HL-60/S4 (cell line): ENCODE results near the gene TBL1X.
"Not testable (repeated sequence)": the region's sequence is repeated elsewhere in the genome, so short reads cannot be mapped to it uniquely, and the experiment has no call there.

ENCODE experiments used
- in situ Hi-C: fragments of 300-500 bp; cut with MboI; formaldehyde crosslinking; loops from 2 replicates; pipeline ENCODE4 v1.14.3; 2022; ENCODE audit warnings: low sequenced_read_pairs

The TBL1X gene

DNA sequence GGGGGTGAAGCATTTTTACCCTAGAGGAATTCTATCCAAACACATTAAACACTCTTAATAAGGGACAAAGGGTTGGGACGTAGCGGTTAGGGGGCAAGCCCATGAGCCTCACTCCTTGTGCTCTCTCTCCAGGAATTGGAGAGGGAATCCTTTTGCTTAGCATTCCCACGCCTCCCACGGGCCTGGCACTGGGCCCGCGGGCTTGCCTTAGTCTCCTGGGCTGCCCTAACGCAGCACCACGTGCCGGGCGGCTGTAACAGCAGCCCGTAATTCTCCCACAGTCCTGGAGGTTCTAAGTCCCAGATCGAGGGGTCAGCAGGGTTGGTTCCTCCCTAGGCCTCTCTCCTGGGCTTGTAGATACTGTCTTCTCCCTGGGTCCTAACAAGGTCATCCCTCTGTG lies 67.5 kb downstream of the TBL1X start:
- in situ Hi-C loops, result no loop called here

DNA sequence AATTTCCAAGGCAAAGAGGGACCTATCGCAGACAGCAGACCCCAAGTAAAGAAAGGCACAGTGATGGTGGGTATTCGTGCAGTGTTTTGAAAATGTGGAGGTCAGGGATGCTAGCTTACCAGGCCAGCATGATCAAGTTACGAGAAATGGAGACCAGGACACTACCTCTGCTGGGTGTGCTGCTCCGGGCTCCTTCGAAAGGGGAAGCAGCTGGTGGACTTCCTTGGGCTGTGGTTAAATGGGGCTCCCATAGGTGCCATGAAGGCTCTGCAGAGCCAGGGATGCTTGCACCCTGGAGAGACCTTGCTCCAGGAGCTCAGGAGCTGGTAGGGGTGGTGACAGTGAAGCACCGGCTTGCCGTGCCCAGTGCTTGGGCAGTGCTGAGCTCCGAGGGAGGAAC lies 68.8 kb downstream of the TBL1X start:
- in situ Hi-C loops, result no loop called here

DNA sequence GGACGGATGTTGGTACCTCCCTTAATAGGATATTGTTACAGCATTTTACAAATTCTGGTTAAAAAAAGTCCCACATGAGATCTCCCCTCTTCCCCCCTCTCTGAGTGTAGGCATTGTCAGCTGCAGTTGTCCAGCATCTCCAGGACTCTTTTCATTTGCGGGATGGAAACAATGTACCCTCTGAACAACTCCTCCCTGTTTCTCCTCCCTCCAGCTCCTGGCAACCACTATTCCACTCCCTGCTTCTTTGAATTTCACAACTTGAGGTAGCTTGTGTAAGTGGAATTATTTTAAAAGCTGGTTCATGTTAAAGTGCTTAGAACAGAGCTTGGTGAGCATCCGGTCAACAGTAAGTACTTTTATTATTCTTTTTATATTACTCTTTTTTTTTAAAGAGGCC lies 69.8 kb downstream of the TBL1X start:
- in situ Hi-C loops, result no loop called here

DNA sequence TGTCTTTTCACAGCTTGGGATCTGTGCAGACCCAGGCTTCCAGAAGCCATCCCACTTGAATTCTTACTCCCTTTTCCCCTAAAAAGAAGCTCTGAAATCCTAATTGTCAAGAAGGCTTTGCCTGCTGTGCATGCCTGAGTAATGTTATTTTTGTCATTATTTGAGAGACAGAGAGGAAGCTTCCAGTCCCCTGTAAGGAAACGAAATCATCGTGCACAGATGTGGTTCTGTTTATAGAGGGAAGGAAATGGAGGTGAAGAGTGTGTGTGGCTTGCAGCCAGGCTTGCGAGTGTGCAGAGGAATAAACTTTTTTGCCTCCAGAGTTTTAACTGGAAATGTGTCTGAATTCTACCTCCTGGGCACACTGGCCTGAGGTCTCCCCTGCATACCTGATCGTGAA lies 70.2 kb downstream of the TBL1X start:
- in situ Hi-C loops, result no loop called here

DNA sequence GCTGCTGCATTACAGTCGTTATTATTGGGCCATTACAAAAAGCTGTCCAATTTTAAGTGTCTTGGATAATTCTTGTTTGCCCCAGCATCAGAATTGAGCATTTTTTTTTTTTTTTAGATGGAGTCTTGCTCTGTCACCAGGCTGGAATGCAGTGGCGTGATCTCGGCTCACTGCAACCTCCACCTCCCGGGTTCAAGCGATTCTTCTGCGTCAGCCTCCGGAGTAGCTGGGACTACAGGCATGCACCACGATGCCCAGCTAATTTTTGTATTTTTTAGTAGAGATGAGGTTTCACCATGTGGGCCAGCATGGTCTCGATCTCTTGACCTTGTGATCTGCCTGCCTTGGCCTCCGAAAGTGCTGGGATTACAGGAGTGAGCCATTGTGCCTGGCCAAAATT lies 71.3 kb downstream of the TBL1X start:
- in situ Hi-C loops, result not testable (repeated sequence)

DNA sequence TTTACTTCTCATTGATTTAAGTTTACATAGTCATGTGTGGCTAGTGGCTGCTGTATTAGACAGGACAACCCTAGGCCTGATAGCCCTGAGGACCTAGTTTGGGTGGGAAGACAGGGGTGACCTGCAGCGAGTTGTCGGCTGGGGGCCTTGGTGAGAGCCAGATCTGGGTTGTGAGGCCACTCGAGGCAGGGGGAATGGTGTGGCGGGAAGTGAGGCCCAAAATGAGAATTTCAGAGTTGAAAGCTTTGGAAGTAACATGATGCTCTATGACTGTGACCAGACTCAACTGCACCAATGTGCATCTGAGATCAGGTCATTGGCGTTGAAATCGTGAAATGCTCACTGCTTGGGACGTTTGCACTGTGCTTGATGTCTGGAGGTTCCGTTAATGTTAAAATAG lies 72.9 kb downstream of the TBL1X start:
- in situ Hi-C loops, result no loop called here

DNA sequence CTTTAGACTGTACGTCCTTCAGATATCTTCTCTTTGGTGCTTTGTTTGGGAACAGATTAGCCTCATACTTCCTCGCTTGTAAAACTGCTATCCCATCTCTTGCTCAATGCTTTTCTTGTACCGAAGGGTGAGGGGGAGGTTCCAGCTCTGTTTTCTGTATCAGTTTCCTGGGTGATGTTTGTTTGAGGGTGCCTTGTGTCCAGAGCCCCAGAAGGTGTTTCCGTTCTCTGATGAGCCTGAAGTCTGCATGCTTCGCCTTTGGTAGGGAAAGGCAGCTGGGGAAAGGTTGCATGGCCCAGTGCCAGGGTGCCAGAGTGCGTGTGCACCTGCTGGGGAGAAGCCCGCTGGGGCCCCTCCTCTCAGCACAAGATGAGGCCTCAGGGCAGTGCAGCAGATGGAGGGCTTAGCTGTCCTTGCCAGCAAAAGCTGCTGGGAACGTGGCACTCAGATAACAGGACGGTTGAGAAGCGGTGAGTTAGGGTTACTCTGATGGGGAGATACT lies 73.7 kb downstream of the TBL1X start:
- in situ Hi-C loops, result no loop called here

DNA sequence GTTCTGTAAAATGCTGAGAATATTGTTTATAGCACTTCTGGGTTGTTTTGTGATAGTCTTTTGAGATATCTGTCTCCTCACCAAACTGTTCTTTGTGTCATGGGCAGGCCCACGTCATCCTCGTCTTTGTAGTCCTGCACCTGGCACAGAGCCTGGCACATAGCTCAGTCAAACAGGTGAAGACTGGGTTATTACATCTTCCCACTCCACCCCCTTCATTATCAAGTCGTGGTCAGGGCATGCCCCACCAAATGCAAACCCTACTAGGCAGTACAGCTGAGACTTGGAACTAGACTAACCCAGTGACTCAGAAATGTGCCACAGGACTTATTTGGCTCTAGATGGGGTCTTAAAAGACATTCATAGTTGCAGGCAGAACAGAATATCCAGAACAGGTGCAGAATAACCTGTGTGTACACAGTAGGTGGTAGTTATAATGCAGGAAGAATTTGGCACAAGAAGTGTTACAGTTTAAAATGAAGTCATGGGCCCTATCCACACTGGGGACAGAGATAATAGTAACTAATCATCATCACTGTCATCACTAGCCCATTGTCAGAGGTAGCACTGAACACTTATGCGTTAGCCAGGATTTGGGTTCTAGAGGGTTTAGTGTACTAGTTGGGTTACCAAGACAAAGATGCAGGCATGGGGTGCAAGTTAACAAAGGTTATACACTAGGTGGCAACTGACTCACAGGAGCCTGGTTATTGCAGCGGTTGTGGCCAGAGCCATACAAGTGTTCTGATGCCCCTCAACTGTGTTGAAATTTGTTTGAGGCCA lies 74.9 kb downstream of the TBL1X start:
- in situ Hi-C loops, result no loop called here

DNA sequence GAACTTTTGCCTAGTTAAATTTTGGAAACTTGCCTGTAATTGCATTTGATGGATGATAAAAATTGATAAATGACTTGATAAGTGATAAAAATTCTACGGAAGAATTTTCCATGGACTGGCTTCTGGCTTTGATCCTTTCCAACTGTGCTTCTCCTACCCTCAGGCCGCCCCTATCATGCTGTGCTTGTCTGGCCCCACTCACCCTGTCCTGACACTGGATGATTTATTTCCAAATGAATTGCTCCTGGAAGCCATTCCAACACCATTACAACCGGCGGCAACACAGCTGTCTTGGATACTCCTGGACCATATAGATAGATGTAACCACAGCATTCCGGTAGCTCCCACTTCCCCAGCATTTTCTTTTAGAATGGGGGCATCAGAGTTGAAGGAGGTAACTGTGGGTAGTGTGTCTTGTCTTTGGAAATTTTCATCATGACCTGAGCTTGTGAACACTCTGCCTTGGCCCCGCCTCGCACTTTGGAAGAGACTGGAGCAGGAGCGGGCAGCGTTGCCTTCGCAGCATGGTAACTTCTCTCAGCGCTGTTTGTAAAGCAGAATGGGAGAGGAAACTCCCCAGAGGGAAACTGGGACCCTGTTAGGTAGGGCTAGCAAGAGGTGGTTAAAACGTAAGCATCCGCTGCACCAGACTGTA lies 77.4 kb downstream of the TBL1X start:
- in situ Hi-C loops, result no loop called here

DNA sequence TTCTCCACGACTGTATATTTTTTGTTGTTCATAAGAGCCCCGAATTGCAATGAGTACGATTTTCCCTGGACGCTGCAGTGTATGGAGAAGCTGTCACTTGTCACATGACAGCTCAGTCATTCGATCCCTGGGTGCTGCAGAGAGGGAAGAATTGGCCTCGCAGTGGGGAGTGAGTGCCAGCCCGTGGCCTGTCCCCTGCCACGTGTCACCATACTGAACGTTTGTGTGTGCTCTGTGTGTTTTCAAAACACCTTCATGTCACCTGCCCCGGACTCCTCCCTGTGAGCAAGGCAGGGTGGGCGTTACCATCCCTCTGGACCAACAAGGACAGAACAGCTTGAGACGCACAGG lies 77.9 kb downstream of the TBL1X start:
- in situ Hi-C loops, result no loop called here

DNA sequence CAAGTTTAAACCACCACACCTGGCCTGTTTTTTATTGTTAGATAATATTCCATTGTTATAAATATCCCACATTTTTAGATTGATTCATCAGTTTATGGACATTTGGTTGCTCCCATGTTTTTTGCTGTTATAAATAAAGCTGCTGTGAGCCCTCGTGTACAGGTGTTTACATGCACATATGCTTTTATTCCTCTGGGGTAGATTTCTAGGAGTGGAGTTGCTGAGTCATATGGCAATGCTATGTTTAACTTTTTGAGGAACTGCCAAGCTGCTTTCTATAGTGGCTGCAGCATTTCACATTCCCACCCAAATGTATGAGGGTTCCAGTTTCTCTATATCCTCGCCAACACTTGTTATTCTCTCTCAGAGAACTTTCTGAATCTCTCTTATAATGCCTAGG lies 90.5 kb downstream of the TBL1X start:
- in situ Hi-C loops, result no loop called here

DNA sequence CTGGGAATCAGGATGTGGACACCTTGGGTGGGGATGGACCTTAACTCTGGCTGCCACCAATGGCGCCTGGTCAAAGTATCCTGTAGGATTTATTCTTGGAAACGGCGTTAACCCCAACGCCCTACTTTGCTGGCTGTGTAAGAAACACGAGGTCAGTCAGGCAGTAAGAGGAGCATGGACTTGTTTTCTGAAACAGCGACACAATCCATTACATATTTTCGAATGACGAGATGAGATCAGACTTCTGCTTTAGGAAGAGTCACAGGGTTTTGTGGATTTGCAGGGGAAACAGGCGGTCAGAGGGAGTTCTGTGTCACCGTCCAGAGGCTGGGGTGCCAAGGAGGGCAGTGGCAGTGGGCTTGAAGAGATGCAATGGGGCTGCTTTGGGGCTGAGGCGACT lies 92.2 kb downstream of the TBL1X start:
- in situ Hi-C loops, result no loop called here

DNA sequence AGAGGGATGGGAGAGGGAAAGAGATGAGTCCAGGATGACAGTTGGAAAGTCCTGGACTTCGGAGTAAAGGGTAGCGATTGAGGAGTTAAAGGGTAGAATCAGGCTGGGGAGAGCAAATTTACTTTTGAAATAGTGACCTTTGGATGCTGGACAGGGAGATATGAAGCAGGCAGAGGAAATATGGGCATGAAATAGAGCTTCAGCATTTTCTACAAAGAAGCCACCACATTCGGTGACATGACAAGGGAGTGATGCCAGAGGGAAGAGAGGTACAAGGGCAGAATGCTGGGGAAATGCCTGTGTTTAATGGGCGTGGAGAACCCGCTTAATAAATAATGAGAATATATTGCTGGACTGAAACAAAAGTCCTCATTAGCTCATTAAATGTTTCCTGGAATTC lies 92.7 kb downstream of the TBL1X start:
- in situ Hi-C loops, result no loop called here

DNA sequence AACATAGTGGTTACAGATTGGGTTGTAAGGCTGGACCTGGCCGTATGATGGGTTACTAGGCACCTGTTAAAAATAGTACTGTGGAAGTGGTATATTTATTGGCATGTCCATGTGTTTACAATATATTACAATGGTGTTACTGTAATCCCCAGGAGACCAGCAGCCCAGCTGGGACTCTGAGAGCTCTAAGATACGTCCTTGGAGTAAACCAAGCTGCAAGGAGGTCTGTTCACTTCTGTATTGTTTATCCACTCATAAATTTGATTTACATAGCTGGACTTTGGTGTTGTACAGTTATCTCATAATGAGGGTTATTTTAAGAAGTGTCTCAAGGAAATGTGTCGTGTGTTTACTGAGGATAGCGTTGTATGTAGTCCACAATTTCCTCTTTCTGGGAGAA lies 93.8 kb downstream of the TBL1X start:
- in situ Hi-C loops, result no loop called here

DNA sequence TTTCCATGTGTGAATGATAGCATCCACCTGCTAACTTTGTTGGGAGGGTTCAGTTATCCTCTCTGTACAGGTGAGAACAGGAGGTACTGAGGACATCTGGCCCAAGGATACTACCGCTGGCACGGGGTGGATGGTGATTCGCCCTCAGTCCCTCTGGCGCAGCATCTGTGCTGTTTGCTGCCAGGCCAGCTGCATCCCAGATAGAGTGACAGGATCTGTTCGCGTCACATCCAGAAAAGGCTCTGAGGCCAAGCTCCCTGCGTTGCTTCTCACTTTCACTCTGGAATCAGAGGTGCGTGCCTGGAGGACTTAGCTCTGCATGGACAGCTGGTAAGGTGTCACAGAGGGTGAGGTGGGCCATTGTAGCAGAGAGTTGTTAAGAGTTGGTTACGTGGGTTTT lies 95.4 kb downstream of the TBL1X start:
- in situ Hi-C loops, result no loop called here

DNA sequence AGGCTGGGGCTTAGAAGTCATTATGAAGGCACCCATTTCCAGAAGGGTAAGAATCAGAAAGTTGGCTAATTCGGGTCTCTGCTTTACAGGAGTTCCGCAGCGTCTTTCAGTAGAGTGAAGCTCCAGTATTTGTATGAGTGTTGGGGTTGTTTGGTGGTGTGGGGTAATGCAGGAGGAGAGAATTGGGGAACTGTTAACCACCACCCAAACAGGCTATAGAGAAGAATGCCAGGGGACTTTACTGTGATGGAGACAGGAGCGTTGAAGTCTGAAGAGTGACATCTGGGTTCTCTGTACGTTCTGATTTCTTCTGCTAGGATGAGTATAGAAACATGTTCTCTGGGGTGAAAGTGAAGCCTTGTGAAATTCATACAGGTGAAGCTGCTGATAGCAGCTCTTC lies 96.3 kb downstream of the TBL1X start:
- in situ Hi-C loops, result no loop called here

DNA sequence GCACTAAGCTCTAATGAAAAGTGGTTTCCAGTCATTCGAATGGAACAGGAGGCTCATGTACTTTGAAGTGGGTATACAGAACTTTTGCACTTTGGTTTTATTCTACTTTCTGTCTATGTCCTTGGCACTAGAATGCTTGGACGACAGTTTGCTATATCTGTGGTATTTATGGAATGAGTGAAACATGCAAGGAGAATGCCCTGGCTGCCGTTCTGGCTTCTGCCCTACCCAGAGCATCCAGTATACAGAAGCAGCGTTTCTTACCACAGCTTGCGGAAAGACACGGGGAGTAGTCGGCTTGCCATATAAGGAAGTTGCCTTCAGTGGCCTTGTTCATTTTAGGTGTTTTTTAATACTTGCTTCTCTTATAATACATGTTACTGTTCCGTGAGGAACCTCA lies 98.0 kb downstream of the TBL1X start:
- in situ Hi-C loops, result no loop called here

DNA sequence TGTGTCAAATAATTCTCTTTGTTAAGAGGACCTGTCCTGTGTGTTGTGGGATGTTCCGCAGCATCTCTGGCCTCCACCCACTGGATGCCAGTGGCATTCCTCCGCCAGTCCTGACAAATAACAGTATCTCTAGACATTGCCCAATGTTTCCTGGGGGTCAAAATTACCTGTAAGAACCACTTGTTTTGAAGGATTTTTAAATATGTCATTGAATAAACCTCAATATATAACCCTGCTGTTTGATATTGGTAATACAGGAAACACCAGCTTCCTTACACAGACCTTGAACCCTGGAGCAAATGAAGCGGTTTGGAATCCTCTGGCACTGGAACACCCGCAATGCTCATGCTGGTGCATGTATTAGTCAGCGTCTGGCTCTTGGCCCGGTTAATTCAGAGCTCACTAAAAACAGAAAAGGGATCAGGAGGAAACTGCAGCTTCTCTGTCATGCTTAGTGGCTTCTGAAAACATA lies 101.3 kb downstream of the TBL1X start:
- in situ Hi-C loops, result no loop called here

DNA sequence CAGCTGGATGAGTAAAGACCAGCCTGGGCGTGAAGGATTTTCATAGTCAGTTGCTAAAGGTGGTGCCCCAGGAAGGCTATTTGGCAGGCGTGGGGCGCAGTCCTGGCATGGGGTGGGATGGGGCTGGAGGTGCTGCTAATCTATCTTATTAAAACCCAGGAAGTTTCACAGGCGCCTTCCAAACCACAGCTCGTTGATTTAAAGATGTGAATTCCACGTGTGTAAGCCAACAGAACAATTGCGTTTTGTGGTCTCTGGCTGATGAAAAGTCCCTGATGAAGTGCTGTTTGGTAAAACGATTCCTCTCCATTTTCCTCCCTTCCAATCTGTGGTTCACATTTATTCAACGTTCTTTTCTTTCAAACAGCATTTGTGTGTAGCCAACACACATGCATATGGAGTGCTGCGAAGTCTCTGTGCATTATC lies 105.0 kb downstream of the TBL1X start:
- in situ Hi-C loops, result no loop called here

DNA sequence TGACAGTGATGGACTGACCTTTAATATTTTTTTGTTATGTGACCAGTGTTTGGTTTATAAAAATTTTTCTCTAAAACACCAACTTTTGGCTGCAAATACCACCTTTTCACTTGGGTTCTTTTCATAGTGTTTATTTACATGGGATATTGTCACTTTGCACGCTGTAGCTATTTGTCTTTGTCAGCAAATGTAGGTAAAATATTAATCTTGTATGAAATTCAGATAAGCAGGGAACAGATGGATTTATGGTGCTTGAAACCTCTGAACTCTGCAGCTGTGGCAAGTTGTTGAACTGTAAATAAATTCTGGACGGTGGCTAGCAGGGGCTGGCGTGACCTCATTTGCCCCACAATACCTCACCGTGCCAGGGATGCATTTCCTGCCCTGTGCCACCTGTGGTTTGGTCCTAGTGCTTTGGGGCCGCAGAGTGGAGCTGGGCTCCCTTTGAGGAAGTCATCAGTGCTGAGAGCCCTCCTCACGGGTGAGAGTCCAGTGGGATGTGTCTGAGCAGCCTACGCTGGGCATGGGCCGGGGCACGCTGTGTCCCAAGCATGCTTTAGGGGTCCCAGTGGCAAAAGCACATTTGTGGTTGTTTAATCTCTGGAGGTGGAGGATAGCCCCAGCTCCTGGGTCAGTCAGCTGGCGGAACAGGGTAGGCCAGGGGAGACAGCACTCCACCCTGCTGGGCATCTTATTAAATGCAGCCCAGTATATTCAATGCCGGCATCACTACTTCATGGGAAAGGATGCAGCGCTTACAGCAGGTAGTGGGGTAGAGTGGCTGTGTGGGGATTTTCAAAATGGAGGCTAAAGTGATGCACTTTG lies 108.6 kb downstream of the TBL1X start:
- in situ Hi-C loops, result no loop called here

DNA sequence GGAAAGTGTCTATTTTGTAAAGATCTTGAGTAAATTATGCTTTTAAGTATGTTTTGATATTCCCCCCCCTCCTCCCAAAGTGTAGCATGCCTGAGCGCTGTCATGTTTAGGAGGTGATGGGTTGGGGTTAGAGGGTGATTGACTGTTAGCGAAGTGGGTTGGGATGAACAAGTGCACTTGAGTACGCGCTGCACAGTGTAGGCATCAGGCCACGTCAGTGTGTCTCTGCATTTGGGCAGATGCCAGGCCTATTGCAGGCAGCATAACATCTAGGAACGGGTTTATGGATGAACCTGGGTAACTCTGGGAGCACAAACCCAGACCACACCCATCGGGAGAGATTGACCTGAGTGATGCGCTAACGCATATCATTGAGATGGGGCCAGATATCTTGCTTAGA lies 111.2 kb downstream of the TBL1X start:
- in situ Hi-C loops, result no loop called here

DNA sequence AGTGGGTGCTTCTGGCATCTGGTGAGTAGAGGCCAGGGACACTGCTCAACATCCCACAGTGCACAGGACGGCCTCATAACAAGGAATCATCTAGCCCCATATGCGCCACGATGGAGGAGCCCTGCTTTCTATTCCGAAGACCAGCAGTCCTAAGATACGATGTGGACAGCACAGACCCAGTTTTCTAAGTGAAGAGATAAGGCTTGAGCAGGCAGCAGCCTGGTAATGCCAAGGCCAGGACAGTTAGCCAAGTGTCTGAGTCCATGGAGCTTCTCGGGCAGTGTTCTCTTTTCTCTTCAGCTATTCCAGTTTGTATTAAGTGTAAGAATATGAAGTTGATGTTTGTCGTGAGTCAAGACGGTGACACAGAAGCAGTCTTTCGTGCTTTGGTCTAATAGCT lies 112.7 kb downstream of the TBL1X start:
- in situ Hi-C loops, result no loop called here
